Panc1 (cell line): ENCODE data around the gene MYO1E.

Source experiments
- POLR2AphosphoS5 ChIP-seq: IDR thresholded peaks from 2 replicates; pipeline ENCODE4 v1.6.1; 2012; ENCODE audit warnings: mild to moderate bottlenecking, low read depth, low read length, moderate library complexity
- TF ChIP-seq, protein P1 (sequence below): fragments of 450-650 bp; IDR thresholded peaks from 2 replicates; pipeline ENCODE4 v1.5.1; 2017; ENCODE audit warnings: mild to moderate bottlenecking

DNA sequence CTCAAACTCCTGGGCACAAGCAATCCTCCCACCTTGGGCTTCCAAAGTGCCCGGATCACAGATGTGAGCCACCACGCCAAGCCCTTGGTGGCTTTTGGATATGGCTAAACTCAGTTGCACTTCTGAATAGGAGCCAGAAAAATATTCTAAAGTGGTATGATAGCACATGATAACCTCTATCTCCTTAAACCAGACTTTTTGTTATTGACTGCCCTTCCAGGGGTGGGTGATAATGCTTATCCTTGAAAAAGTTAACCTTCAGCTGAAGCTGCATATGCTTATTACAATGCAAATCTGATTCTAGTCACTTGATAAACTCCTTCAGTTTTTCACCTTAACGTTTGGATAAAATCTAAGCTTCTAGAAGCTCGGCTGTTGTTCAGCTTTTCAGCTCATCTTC is 261.4 kb downstream of the MYO1E start:
- TF ChIP-seq, protein P1, sequence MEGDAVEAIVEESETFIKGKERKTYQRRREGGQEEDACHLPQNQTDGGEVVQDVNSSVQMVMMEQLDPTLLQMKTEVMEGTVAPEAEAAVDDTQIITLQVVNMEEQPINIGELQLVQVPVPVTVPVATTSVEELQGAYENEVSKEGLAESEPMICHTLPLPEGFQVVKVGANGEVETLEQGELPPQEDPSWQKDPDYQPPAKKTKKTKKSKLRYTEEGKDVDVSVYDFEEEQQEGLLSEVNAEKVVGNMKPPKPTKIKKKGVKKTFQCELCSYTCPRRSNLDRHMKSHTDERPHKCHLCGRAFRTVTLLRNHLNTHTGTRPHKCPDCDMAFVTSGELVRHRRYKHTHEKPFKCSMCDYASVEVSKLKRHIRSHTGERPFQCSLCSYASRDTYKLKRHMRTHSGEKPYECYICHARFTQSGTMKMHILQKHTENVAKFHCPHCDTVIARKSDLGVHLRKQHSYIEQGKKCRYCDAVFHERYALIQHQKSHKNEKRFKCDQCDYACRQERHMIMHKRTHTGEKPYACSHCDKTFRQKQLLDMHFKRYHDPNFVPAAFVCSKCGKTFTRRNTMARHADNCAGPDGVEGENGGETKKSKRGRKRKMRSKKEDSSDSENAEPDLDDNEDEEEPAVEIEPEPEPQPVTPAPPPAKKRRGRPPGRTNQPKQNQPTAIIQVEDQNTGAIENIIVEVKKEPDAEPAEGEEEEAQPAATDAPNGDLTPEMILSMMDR: no peak
- TF ChIP-seq POLR2AphosphoS5: no peak
